Mesenchymal stem cell (in vitro differentiated cells and primary cell): ENCODE results near the gene PDZD2.

ENCODE experiments used
- DNase-seq: peaks from one replicate; pipeline ENCODE4 v3.0.0-alpha.2; 2013
- H2AFZ ChIP-seq: one replicate; pipeline ENCODE4 v1.6.1; 2013; ENCODE audit warnings: low read depth, mild to moderate bottlenecking, control low read depth, inconsistent platforms, low read length, moderate library complexity
- H2AK5ac ChIP-seq: 2 replicates; pipeline ENCODE4 v1.6.1; 2013; ENCODE audit warnings: low read length, moderate library complexity, mild to moderate bottlenecking, inconsistent platforms; ENCODE audit not compliant: severe bottlenecking
- H2BK120ac ChIP-seq: one replicate; pipeline ENCODE4 v1.6.1; 2013; ENCODE audit warnings: low read depth, mild to moderate bottlenecking, inconsistent platforms, low read length, moderate library complexity
- H2BK12ac ChIP-seq, 2 experiments: one replicate each; pipeline ENCODE4 v1.6.1; 2013; ENCODE audit warnings: inconsistent platforms in 2 of 2, low read length in 2 of 2, mild to moderate bottlenecking in 2 of 2, moderate library complexity in 2 of 2, control low read depth in 1 of 2
- H2BK15ac ChIP-seq: one replicate; pipeline ENCODE4 v1.6.1; 2013; ENCODE audit warnings: mild to moderate bottlenecking, low read depth, inconsistent platforms; ENCODE audit not compliant: poor library complexity, severe bottlenecking
- H2BK5ac ChIP-seq: 2 replicates; pipeline ENCODE4 v1.6.1; 2013; ENCODE audit warnings: low read depth, mild to moderate bottlenecking, low read length, control low read depth, inconsistent platforms; ENCODE audit not compliant: poor library complexity, severe bottlenecking
- H3K14ac ChIP-seq, 2 experiments: one replicate each; pipeline ENCODE4 v1.6.1; 2013; ENCODE audit warnings: inconsistent platforms in 2 of 2, low read length in 2 of 2, control low read depth in 1 of 2, mild to moderate bottlenecking in 1 of 2, moderate library complexity in 1 of 2
- H3K18ac ChIP-seq, 2 experiments: one replicate each; pipeline ENCODE4 v1.6.1; 2013; ENCODE audit warnings: inconsistent platforms in 2 of 2, low read length in 2 of 2, control low read depth in 1 of 2, low read depth in 1 of 2, mild to moderate bottlenecking in 1 of 2
- H3K23ac ChIP-seq, 2 experiments: one replicate each; pipeline ENCODE4 v1.6.1; 2013; ENCODE audit warnings: inconsistent platforms in 2 of 2, low read length in 2 of 2, mild to moderate bottlenecking in 2 of 2, moderate library complexity in 2 of 2, control low read depth in 1 of 2
- H3K27ac ChIP-seq: 2 replicates; pipeline ENCODE4 v1.5.1; 2013; ENCODE audit warnings: mild to moderate bottlenecking, moderate library complexity, low read length, control low read depth, inconsistent platforms; ENCODE audit not compliant: poor library complexity, severe bottlenecking
- H3K27me3 ChIP-seq, 2 experiments: 2 replicates each; pipeline versions ENCODE4 v1.6.1 to v1.7.0; 2013; ENCODE audit warnings: low read length in 2 of 2, mild to moderate bottlenecking in 2 of 2, moderate library complexity in 2 of 2, control low read depth in 1 of 2, inconsistent platforms in 1 of 2; ENCODE audit not compliant: control insufficient read depth in 1 of 2, insufficient read depth in 1 of 2
- H3K36me3 ChIP-seq, 2 experiments: 2 replicates each; pipeline versions ENCODE4 v1.6.1 to v1.7.0; 2013; ENCODE audit warnings: low read length in 2 of 2, control low read depth in 1 of 2, inconsistent platforms in 1 of 2, low read depth in 1 of 2, mild to moderate bottlenecking in 1 of 2; ENCODE audit not compliant: insufficient read depth in 2 of 2, control insufficient read depth in 1 of 2
- H3K4ac ChIP-seq, 2 experiments: one replicate each; pipeline ENCODE4 v1.6.1; 2013; ENCODE audit warnings: inconsistent platforms in 2 of 2, low read length in 2 of 2, mild to moderate bottlenecking in 2 of 2, moderate library complexity in 2 of 2, control low read depth in 1 of 2, low read depth in 1 of 2
- H3K4me1 ChIP-seq: 2 replicates; pipeline ENCODE4 v1.6.1; 2013; ENCODE audit warnings: low read depth, low read length, control low read depth; ENCODE audit not compliant: control insufficient read depth, insufficient read depth
- H3K4me2 ChIP-seq: 2 replicates; pipeline ENCODE4 v1.6.1; 2013; ENCODE audit warnings: low read length, mild to moderate bottlenecking, inconsistent platforms; ENCODE audit not compliant: poor library complexity, severe bottlenecking
- H3K4me3 ChIP-seq, 2 experiments: 2 replicates each; pipeline versions ENCODE4 v1.5.1 to v1.7.0; 2013; ENCODE audit warnings: low read length in 2 of 2, mild to moderate bottlenecking in 2 of 2, control low read depth in 1 of 2, low read depth in 1 of 2; ENCODE audit not compliant: insufficient read depth in 1 of 2
- H3K79me1 ChIP-seq: replicated peaks from 2 replicates; pipeline ENCODE4 v1.6.1; 2013; ENCODE audit warnings: mild to moderate bottlenecking, control low read depth, low read length, inconsistent platforms; ENCODE audit not compliant: poor library complexity, severe bottlenecking
- H3K9ac ChIP-seq: 2 replicates; pipeline ENCODE4 v1.7.0; 2013; ENCODE audit warnings: mild to moderate bottlenecking, low read length, moderate library complexity
- H3K9me3 ChIP-seq: 2 replicates; pipeline ENCODE4 v1.7.0; 2013; ENCODE audit warnings: mild to moderate bottlenecking, low read length; ENCODE audit not compliant: control insufficient read depth
- H4K8ac ChIP-seq: one replicate; pipeline ENCODE4 v1.6.1; 2013; ENCODE audit warnings: inconsistent platforms, mild to moderate bottlenecking, low read length, moderate library complexity
- H4K91ac ChIP-seq: one replicate; pipeline ENCODE4 v1.6.1; 2013; ENCODE audit warnings: mild to moderate bottlenecking, low read length, inconsistent platforms
- WGBS: methylation state at CpG from one replicate; pipeline ENCODE4 v1.1.7; 2013; ENCODE audit warnings: mixed read lengths; 5-methylcytosine and 5-hydroxymethylcytosine counted together

The PDZD2 gene

DNA sequence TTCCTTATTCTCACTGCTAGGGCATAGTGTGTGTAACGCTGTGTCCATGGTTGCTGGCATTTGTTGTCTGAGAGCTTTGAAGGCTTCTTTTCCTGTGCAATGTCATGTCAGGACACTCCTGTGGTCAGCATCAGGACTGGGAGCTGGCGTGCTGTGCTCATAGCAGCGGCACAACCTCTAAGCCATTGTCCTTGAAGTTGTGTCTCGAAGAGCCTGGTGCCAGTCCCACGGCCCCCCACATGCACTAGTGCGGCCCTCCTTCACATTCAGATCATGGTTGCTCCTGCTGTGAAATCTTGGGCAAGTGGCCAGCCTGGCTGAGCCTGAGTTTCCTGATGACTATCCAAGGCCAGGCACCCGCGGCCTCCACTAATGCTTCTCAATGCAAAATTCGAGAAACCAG is 32.4 kb downstream of the PDZD2 start:
- no peak overlapping the region for H2AK5ac ChIP-seq
- H3K14ac ChIP-seq: no peak overlapping the region
- H3K27me3 ChIP-seq: peaks cover 13 to 31% of the 10 kb centered on the region in 2 experiments
- no peak overlapping the region for H4K8ac ChIP-seq
- H2BK15ac ChIP-seq: no peak overlapping the region
- no peaks in the 10 kb centered on the region for H3K4me1 ChIP-seq
- H3K79me1 ChIP-seq: no peaks in the 10 kb centered on the region
- H2BK12ac ChIP-seq: no peak overlapping the region
- DNase-seq: no peak
- H3K4me3 ChIP-seq: no peak overlapping the region
- H2AFZ ChIP-seq: no peak overlapping the region
- no peak overlapping the region for H3K4ac ChIP-seq
- H2BK5ac ChIP-seq: no peak overlapping the region
- H3K4me2 ChIP-seq: no peak overlapping the region
- no peak overlapping the region for H3K9ac ChIP-seq
- no peak overlapping the region for H3K18ac ChIP-seq
- 91% methylated on average over 9 of the region's 9 CpGs for WGBS
- no peak overlapping the region for H3K27ac ChIP-seq
- no peak overlapping the region for H2BK120ac ChIP-seq
- no peaks in the 10 kb centered on the region for H3K36me3 ChIP-seq
- no peak overlapping the region for H3K23ac ChIP-seq
- no peak overlapping the region for H4K91ac ChIP-seq
- peaks cover 3% of the 10 kb centered on the region for H3K9me3 ChIP-seq

DNA sequence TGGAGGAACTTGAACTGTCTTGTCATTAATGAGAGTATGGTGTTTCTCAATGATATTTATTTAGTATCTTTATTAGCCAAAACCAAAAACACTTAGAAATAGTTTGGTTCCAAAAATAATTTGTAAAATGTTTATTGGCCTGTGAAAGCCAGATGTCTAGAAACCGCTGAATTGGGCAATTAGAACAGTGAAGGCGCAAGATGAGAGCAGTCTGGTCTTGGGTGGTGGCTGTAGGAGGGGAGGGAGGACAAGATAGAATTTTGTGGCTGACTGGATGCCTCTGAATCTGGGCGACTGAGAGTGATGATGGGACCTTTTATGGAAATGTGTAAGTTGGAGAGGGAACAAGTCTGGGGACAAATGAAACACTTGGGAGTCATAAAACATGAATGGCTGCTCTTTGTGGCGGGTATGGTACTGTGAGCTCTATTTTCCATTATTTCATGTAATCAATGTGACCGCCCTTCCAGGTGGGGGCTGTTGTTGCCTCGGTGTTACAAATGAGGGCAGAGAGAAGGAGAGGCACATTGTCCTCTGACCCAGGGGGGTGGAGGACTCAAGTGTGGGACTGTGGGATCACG is 35.5 kb downstream of the PDZD2 start:
- 80% methylated on average over 7 of the region's 7 CpGs for WGBS
- Histone ChIP-seq H3K9me3 (peaks cover 3% of the 10 kb centered on the region), H2BK120ac (no peak overlapping the region), H2BK15ac (no peak overlapping the region), H2BK5ac (no peak overlapping the region), H3K4me2 (no peak overlapping the region), H4K8ac (no peak overlapping the region), H4K91ac (no peak overlapping the region), H3K27me3 (peaks cover 13 to 31% of the 10 kb centered on the region in 2 experiments), H3K23ac (no peak overlapping the region), H3K4me3 (no peak overlapping the region), H3K18ac (no peak overlapping the region), H2BK12ac (no peak overlapping the region), H3K9ac (no peak overlapping the region), H3K27ac (no peak overlapping the region), H3K4ac (no peak overlapping the region), H3K4me1 (no peaks in the 10 kb centered on the region), H3K36me3 (no peaks in the 10 kb centered on the region), H2AFZ (no peak overlapping the region), H3K14ac (no peak overlapping the region), H2AK5ac (no peak overlapping the region), H3K79me1 (no peaks in the 10 kb centered on the region)
- no peak for DNase-seq

DNA sequence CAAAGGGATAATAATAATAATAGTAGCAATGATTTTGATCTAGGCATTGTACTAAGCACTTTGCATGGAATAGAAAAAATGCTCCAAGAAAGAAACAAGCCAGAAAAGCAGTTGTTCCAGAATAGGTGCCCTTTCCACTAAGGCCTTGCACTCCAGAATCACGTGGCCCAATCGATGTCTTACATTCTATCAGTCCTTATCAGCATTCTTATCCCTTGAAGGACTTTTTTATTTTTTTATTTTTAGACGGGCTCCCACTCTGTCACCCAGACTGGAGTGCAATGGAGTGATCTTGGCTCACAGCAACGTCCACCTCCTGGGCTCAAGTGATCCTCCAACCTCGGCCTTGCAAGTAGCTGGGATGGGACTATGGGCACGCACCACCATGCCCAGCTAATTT is 36.5 kb downstream of the PDZD2 start:
- Histone ChIP-seq H3K9ac (no peak overlapping the region), H3K4me3 (no peak overlapping the region), H4K8ac (no peak overlapping the region), H3K79me1 (no peaks in the 10 kb centered on the region), H2BK15ac (no peak overlapping the region), H2AFZ (no peak overlapping the region), H2BK5ac (no peak overlapping the region), H3K4ac (no peak overlapping the region), H3K9me3 (peaks cover 3% of the 10 kb centered on the region), H3K18ac (no peak overlapping the region), H3K27me3 (peaks cover 14 to 34% of the 10 kb centered on the region in 2 experiments), H3K27ac (no peak overlapping the region), H3K4me2 (no peak overlapping the region), H3K14ac (no peak overlapping the region), H2AK5ac (no peak overlapping the region), H3K4me1 (no peaks in the 10 kb centered on the region), H3K23ac (no peak overlapping the region), H3K36me3 (no peaks in the 10 kb centered on the region), H4K91ac (no peak overlapping the region), H2BK120ac (no peak overlapping the region), H2BK12ac (no peak overlapping the region)
- WGBS: 85% methylated on average over 6 of the region's 6 CpGs
- DNase-seq: no peak

DNA sequence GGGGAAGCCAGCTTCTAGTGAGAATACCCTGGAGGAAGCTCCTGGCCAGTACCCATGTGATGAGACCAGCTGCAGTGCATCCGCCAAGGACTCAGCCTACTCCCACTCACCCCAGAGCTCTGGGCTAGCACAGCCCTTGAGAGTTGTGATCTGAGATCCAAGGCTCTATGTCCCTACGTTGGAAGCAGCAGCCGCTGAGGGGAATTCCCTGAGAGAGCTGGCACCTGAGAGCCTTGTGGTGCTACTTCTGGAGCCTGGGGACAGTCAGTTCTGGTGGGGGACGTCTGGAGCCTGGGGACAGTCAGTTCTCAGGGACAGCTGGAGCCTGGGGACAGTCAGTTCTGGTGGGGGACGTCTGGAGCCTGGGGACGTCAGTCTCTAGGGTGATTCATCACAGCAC is 39.2 kb downstream of the PDZD2 start:
- Histone ChIP-seq H3K14ac (no peak overlapping the region), H2BK15ac (no peak overlapping the region), H3K9ac (no peak overlapping the region), H3K23ac (no peak overlapping the region), H3K36me3 (no peaks in the 10 kb centered on the region), H3K18ac (no peak overlapping the region), H3K79me1 (no peaks in the 10 kb centered on the region), H2AK5ac (no peak overlapping the region), H2BK120ac (no peak overlapping the region), H4K8ac (no peak overlapping the region), H3K4me1 (no peaks in the 10 kb centered on the region), H3K4ac (no peak overlapping the region), H2BK5ac (no peak overlapping the region), H3K4me3 (no peak overlapping the region), H3K27me3 (peaks cover 18 to 25% of the 10 kb centered on the region in 2 experiments), H4K91ac (no peak overlapping the region), H3K4me2 (no peak overlapping the region), H3K27ac (no peak overlapping the region), H3K9me3 (peaks cover under 1% of the 10 kb centered on the region), H2AFZ (no peak overlapping the region), H2BK12ac (no peak overlapping the region)
- no peak for DNase-seq
- WGBS: 52% methylated on average over 4 of the region's 6 CpGs
